ENCODE results near the gene SLC2A4.
A peak's percentile ranks its signal among the peaks of the same experiment; 100 is the strongest.

The SLC2A4 gene

GRCh38 chr17:7237266-7237760 lies 44.2 kb upstream of the SLC2A4 start:
- no peak overlapping the region for H2BK120ac ChIP-seq (ENCODE audit: low read depth, low read length)
- DNase-seq, result no peak
- peak overlapping the region in 1 of 2 experiments; percentile 15 for H2BK12ac ChIP-seq (ENCODE audit: low read length in 2 of 2)
- peak overlapping the region; percentile 77 for H3K27ac ChIP-seq (ENCODE audit: low read length, poor library complexity, severe bottlenecking)
- peaks cover 6% of the 10 kb centered on the region for H3K79me1 ChIP-seq (replicated peaks; ENCODE audit: low read length, poor library complexity, severe bottlenecking)
- no peak overlapping the region for H3K23ac ChIP-seq (ENCODE audit: low read length in 2 of 2)
- H3K14ac ChIP-seq (ENCODE audit: low read length in 2 of 2), result peak overlapping the region in 1 of 2 experiments; percentile 91
- no peak overlapping the region for H4K91ac ChIP-seq (ENCODE audit: low read length)
- peak overlapping the region in 1 of 2 experiments; percentile 76 for H3K4ac ChIP-seq (ENCODE audit: low read depth in 1 of 2, low read length in 2 of 2)
- no peak overlapping the region for H4K8ac ChIP-seq (ENCODE audit: low read length)
- no peaks in the 10 kb centered on the region for H3K9me3 ChIP-seq (ENCODE audit: control insufficient read depth, low read length)
- H2AK5ac ChIP-seq (ENCODE audit: low read length, severe bottlenecking), result peak overlapping the region; percentile 66
- peak overlapping the region; percentile 79 to 96 for H3K4me3 ChIP-seq (ENCODE audit: insufficient read depth in 1 of 2, low read depth in 1 of 2, low read length in 2 of 2)
- peak overlapping the region; percentile 16 to 46 for H3K18ac ChIP-seq (ENCODE audit: low read depth in 1 of 2, low read length in 2 of 2)
- H3K27me3 ChIP-seq (ENCODE audit: control insufficient read depth in 1 of 2, insufficient read depth in 1 of 2, low read length in 2 of 2), result no peaks in the 10 kb centered on the region
- peaks cover 34 to 44% of the 10 kb centered on the region in 2 experiments for H3K36me3 ChIP-seq (ENCODE audit: control insufficient read depth in 1 of 2, insufficient read depth in 2 of 2, low read depth in 1 of 2, low read length in 2 of 2)
- H2AFZ ChIP-seq (ENCODE audit: low read depth, low read length), result no peak overlapping the region
- no peak overlapping the region for H2BK5ac ChIP-seq (ENCODE audit: low read depth, low read length, poor library complexity, severe bottlenecking)
- peaks cover 35% of the 10 kb centered on the region for H3K4me1 ChIP-seq (ENCODE audit: control insufficient read depth, insufficient read depth, low read depth, low read length)
- H3K4me2 ChIP-seq (ENCODE audit: low read length, poor library complexity, severe bottlenecking), result peak overlapping the region; percentile 56
- peak overlapping the region; percentile 82 for H3K9ac ChIP-seq (ENCODE audit: low read length)
- H2BK15ac ChIP-seq (ENCODE audit: low read depth, poor library complexity, severe bottlenecking), result no peak overlapping the region
- WGBS, result 50% methylated on average over 5 of the region's 6 CpGs

GRCh38 chr17:7237761-7238419 lies 43.6 kb upstream of the SLC2A4 start:
- peak overlapping the region in 1 of 2 experiments; percentile 81 for H3K14ac ChIP-seq (ENCODE audit: low read length in 2 of 2)
- H2BK5ac ChIP-seq (ENCODE audit: low read depth, low read length, poor library complexity, severe bottlenecking), result peak overlapping the region; percentile 91
- no peaks in the 10 kb centered on the region for H3K9me3 ChIP-seq (ENCODE audit: control insufficient read depth, low read length)
- peaks cover 34 to 44% of the 10 kb centered on the region in 2 experiments for H3K36me3 ChIP-seq (ENCODE audit: control insufficient read depth in 1 of 2, insufficient read depth in 2 of 2, low read depth in 1 of 2, low read length in 2 of 2)
- no peak overlapping the region for H2AK5ac ChIP-seq (ENCODE audit: low read length, severe bottlenecking)
- peak overlapping the region; percentile 56 for H3K4me2 ChIP-seq (ENCODE audit: low read length, poor library complexity, severe bottlenecking)
- H3K79me1 ChIP-seq (replicated peaks; ENCODE audit: low read length, poor library complexity, severe bottlenecking), result peaks cover 6% of the 10 kb centered on the region
- H4K91ac ChIP-seq (ENCODE audit: low read length), result peak overlapping the region; percentile 94
- H3K23ac ChIP-seq (ENCODE audit: low read length in 2 of 2), result peak overlapping the region in 1 of 2 experiments; percentile 53
- H3K27me3 ChIP-seq (ENCODE audit: control insufficient read depth in 1 of 2, insufficient read depth in 1 of 2, low read length in 2 of 2), result no peaks in the 10 kb centered on the region
- H2BK15ac ChIP-seq (ENCODE audit: low read depth, poor library complexity, severe bottlenecking), result peak overlapping the region; percentile 33
- H3K9ac ChIP-seq (ENCODE audit: low read length), result peak overlapping the region; percentile 99
- peaks cover 35% of the 10 kb centered on the region for H3K4me1 ChIP-seq (ENCODE audit: control insufficient read depth, insufficient read depth, low read depth, low read length)
- peak overlapping the region; percentile 85 to 99 for H3K4ac ChIP-seq (ENCODE audit: low read depth in 1 of 2, low read length in 2 of 2)
- H2BK120ac ChIP-seq (ENCODE audit: low read depth, low read length), result peak overlapping the region; percentile 99
- WGBS, result under 1% methylated on average over 53 of the region's 73 CpGs
- peak overlapping the region; percentile 95 to 96 for H3K4me3 ChIP-seq (ENCODE audit: insufficient read depth in 1 of 2, low read depth in 1 of 2, low read length in 2 of 2)
- peak overlapping the region; percentile 88 for H3K27ac ChIP-seq (ENCODE audit: low read length, poor library complexity, severe bottlenecking)
- peak overlapping the region; percentile 81 to 99 for H3K18ac ChIP-seq (ENCODE audit: low read depth in 1 of 2, low read length in 2 of 2)
- peak overlapping the region; percentile 85 for H4K8ac ChIP-seq (ENCODE audit: low read length)
- no peak overlapping the region for H2BK12ac ChIP-seq (ENCODE audit: low read length in 2 of 2)
- peak; percentile 70 for DNase-seq
- H2AFZ ChIP-seq (ENCODE audit: low read depth, low read length), result no peak overlapping the region

- Histone ChIP-seq H3K9me3 (ENCODE audit: control insufficient read depth, low read length) (no peaks in the 10 kb centered on the region), H3K9ac (ENCODE audit: low read length) (peak overlapping the region; percentile 99), H3K36me3 (ENCODE audit: control insufficient read depth in 1 of 2, insufficient read depth in 2 of 2, low read depth in 1 of 2, low read length in 2 of 2) (peaks cover 34 to 44% of the 10 kb centered on the region in 2 experiments), H2BK5ac (ENCODE audit: low read depth, low read length, poor library complexity, severe bottlenecking) (peak overlapping the region; percentile 94), H2BK12ac (ENCODE audit: low read length in 2 of 2) (peak overlapping the region; percentile 15 to 69), H3K23ac (ENCODE audit: low read length in 2 of 2) (peak overlapping the region; percentile 57 to 97), H3K27me3 (ENCODE audit: control insufficient read depth in 1 of 2, insufficient read depth in 1 of 2, low read length in 2 of 2) (no peaks in the 10 kb centered on the region), H3K4me2 (ENCODE audit: low read length, poor library complexity, severe bottlenecking) (peak overlapping the region; percentile 35), H4K8ac (ENCODE audit: low read length) (peak overlapping the region; percentile 86), H3K14ac (ENCODE audit: low read length in 2 of 2) (peak overlapping the region; percentile 94 to 97), H2BK120ac (ENCODE audit: low read depth, low read length) (peak overlapping the region; percentile 99), H3K27ac (ENCODE audit: low read length, poor library complexity, severe bottlenecking) (peak overlapping the region; percentile 88), H3K4me3 (ENCODE audit: insufficient read depth in 1 of 2, low read depth in 1 of 2, low read length in 2 of 2) (peak overlapping the region; percentile 95 to 96), H3K79me1 (replicated peaks; ENCODE audit: low read length, poor library complexity, severe bottlenecking) (peaks cover 8% of the 10 kb centered on the region), H4K91ac (ENCODE audit: low read length) (peak overlapping the region; percentile 92), H2AFZ (ENCODE audit: low read depth, low read length) (no peak overlapping the region), H3K4ac (ENCODE audit: low read depth in 1 of 2, low read length in 2 of 2) (peak overlapping the region; percentile 90 to 97), H3K4me1 (ENCODE audit: control insufficient read depth, insufficient read depth, low read depth, low read length) (peaks cover 36% of the 10 kb centered on the region), H2BK15ac (ENCODE audit: low read depth, poor library complexity, severe bottlenecking) (no peak overlapping the region), H2AK5ac (ENCODE audit: low read length, severe bottlenecking) (peak overlapping the region; percentile 49), H3K18ac (ENCODE audit: low read depth in 1 of 2, low read length in 2 of 2) (peak overlapping the region; percentile 88 to 94)
- under 1% methylated on average over 31 of the region's 39 CpGs for whole genome bisulfite sequencing
- DNase-seq, result no peak
Measured at GRCh38 chr17:7238420-7239090, 43.0 kb upstream of the SLC2A4 start.

Data from mesenchymal stem cell (in vitro differentiated cells and primary cell).